ENCODE data around the gene TSHZ2.
A peak's percentile ranks its signal among the peaks of the same experiment; 100 is the strongest.

Gene TSHZ2

GRCh38 chr20:53399083-53399482 lies 426.9 kb downstream of the TSHZ2 start:
- Mint-ChIP-seq H3K27ac (peak overlapping the region in 1 of 3 experiments; percentile 14), H3K4me3 (no peak overlapping the region), H3K27me3 (ENCODE audit: low read depth) (no peaks in the 10 kb centered on the region), H3K36me3 (ENCODE audit: low read depth) (peaks cover 12% of the 10 kb centered on the region), H3K4me1 (peaks cover 5% of the 10 kb centered on the region), H3K9me3 (peaks cover 8% of the 10 kb centered on the region)
- no peak for TF ChIP-seq CTCF (IDR thresholded peaks at IDR 0.05; ENCODE audit: unreplicated experiment in 3 of 3)

GRCh38 chr20:53399592-53400335 lies 427.6 kb downstream of the TSHZ2 start:
- Mint-ChIP-seq H3K36me3 (ENCODE audit: low read depth) (peaks cover 12% of the 10 kb centered on the region), H3K27ac (no peak overlapping the region), H3K27me3 (ENCODE audit: low read depth) (no peaks in the 10 kb centered on the region), H3K4me3 (no peak overlapping the region), H3K4me1 (peaks cover 4% of the 10 kb centered on the region), H3K9me3 (peaks cover 8% of the 10 kb centered on the region)
- TF ChIP-seq CTCF (IDR thresholded peaks at IDR 0.05; ENCODE audit: unreplicated experiment in 3 of 3), result no peak

GRCh38 chr20:53402233-53403005 lies 430.3 kb downstream of the TSHZ2 start:
- Mint-ChIP-seq H3K4me1 (no peaks in the 10 kb centered on the region), H3K9me3 (peaks cover 8% of the 10 kb centered on the region), H3K27me3 (ENCODE audit: low read depth) (no peaks in the 10 kb centered on the region), H3K27ac (no peak overlapping the region), H3K4me3 (no peak overlapping the region), H3K36me3 (ENCODE audit: low read depth) (peaks cover 8% of the 10 kb centered on the region)
- TF ChIP-seq CTCF (IDR thresholded peaks at IDR 0.05; ENCODE audit: unreplicated experiment in 3 of 3), result no peak

GRCh38 chr20:53403029-53403428 lies 430.9 kb downstream of the TSHZ2 start:
- peaks cover 2% of the 10 kb centered on the region for H3K4me1 Mint-ChIP-seq
- TF ChIP-seq CTCF (IDR thresholded peaks at IDR 0.05; ENCODE audit: unreplicated experiment in 3 of 3), result no peak
- H3K27me3 Mint-ChIP-seq (ENCODE audit: low read depth), result no peaks in the 10 kb centered on the region
- H3K27ac Mint-ChIP-seq, result no peak overlapping the region
- peaks cover 8% of the 10 kb centered on the region for H3K9me3 Mint-ChIP-seq
- no peak overlapping the region for H3K4me3 Mint-ChIP-seq
- peaks cover 8% of the 10 kb centered on the region for H3K36me3 Mint-ChIP-seq (ENCODE audit: low read depth)

- H3K36me3 Mint-ChIP-seq (ENCODE audit: low read depth), result peaks cover 8% of the 10 kb centered on the region
- no peaks in the 10 kb centered on the region for H3K27me3 Mint-ChIP-seq (ENCODE audit: low read depth)
- H3K4me3 Mint-ChIP-seq, result no peak overlapping the region
- H3K27ac Mint-ChIP-seq, result no peak overlapping the region
- peaks cover 18% of the 10 kb centered on the region for H3K4me1 Mint-ChIP-seq
- peaks cover 8% of the 10 kb centered on the region for H3K9me3 Mint-ChIP-seq
- no peak for TF ChIP-seq CTCF (IDR thresholded peaks at IDR 0.05; ENCODE audit: unreplicated experiment in 3 of 3)
Observed at GRCh38 chr20:53405139-53405538, 433.0 kb downstream of the TSHZ2 start.
